Left renal cortex interstitium (tissue), 4 donors: ENCODE data around the gene EBF4. TPM values are rescaled to one million over a fixed set of nuclear protein-coding genes. Genes with fewer than 3 reads are reported as not detected.
"Not testable (repeated sequence)": the region's sequence is repeated elsewhere in the genome, so short reads cannot be mapped to it uniquely, and the experiment has no call there.

Source experiments
- DNase-seq, 4 donors: peaks; one replicate each; pipeline ENCODE4 v3.0.0-alpha.2; 2013; ENCODE audit warnings: low read depth in 4 of 4, low spot score in 2 of 4, missing footprints in 1 of 4
- polyA plus RNA-seq, 4 donors: library from polyadenylated mRNA; unstranded; fragments of 120-200 nt; gene quantifications; one replicate each; pipeline ENCODE4 v1.2.1, GENCODE V29; 2013; ENCODE audit not compliant: insufficient read length in 4 of 4

Gene EBF4
- polyA plus RNA-seq, 4 donors: 25.8 to 45.1 (median 37.8) TPM

GRCh38 chr20:2755451-2756055 lies 63.0 kb downstream of the EBF4 start:
- DNase-seq: no peak

GRCh38 chr20:2756056-2756611 lies 63.6 kb downstream of the EBF4 start:
- DNase-seq: peak in 1 of 4 donors; percentile 45

GRCh38 chr20:2757001-2757400 lies 64.4 kb downstream of the EBF4 start:
- DNase-seq: no peak

- DNase-seq: no peak
Observed at GRCh38 chr20:2757969-2758368, 65.4 kb downstream of the EBF4 start.

GRCh38 chr20:2759143-2759542 lies 66.6 kb downstream of the EBF4 start:
- no peak for DNase-seq

GRCh38 chr20:2759603-2760296 lies 67.2 kb downstream of the EBF4 start:
- DNase-seq: no peak

- no peak for DNase-seq
Observed at GRCh38 chr20:2760297-2760951, 67.8 kb downstream of the EBF4 start.

GRCh38 chr20:2760952-2761305 lies 68.3 kb downstream of the EBF4 start:
- DNase-seq: no peak

- DNase-seq: no peak
Observed at GRCh38 chr20:2761885-2762284, 69.3 kb downstream of the EBF4 start.

- no peak for DNase-seq
Observed at GRCh38 chr20:2762578-2763131, 70.1 kb downstream of the EBF4 start.

- no peak for DNase-seq
Observed at GRCh38 chr20:2763186-2763585, 70.6 kb downstream of the EBF4 start.

- no peak for DNase-seq
Observed at GRCh38 chr20:2767768-2768631, 75.4 kb downstream of the EBF4 start.

GRCh38 chr20:2768632-2769015 lies 76.0 kb downstream of the EBF4 start:
- DNase-seq: no peak

GRCh38 chr20:2770091-2770490 lies 77.5 kb downstream of the EBF4 start:
- not testable (repeated sequence) for DNase-seq

- no peak for DNase-seq
Observed at GRCh38 chr20:2771631-2772080, 79.1 kb downstream of the EBF4 start.

- no peak for DNase-seq
Observed at GRCh38 chr20:2773812-2774211, 81.2 kb downstream of the EBF4 start.

- no peak for DNase-seq
Observed at GRCh38 chr20:2775139-2775538, 82.6 kb downstream of the EBF4 start.

- DNase-seq: no peak
Observed at GRCh38 chr20:2778602-2779321, 86.2 kb downstream of the EBF4 start.

- DNase-seq: no peak
Observed at GRCh38 chr20:2780948-2781347, 88.4 kb downstream of the EBF4 start.
